VCaP (cell line): Measurements from ENCODE around the gene TMCC2.
"Not testable (repeated sequence)": the region's sequence is repeated elsewhere in the genome, so short reads cannot be mapped to it uniquely, and the experiment has no call there.

Experiments used
- H3K27ac ChIP-seq: fragments of 450-650 bp; 2 replicates; pipeline ENCODE4 v1.5.1; 2017
- CTCF ChIP-seq: fragments of 450-650 bp; conservative IDR thresholded peaks from 2 replicates; pipeline ENCODE4 v1.5.1; 2017; ENCODE audit warnings: mild to moderate bottlenecking, moderate library complexity

Gene TMCC2

GRCh38 chr1:205276689-205277065 is 48.9 kb downstream of the TMCC2 start:
- no peak overlapping the region for H3K27ac ChIP-seq
- TF ChIP-seq CTCF: no peak

GRCh38 chr1:205279986-205280385 is 52.2 kb downstream of the TMCC2 start:
- no peak overlapping the region for H3K27ac ChIP-seq
- TF ChIP-seq CTCF: no peak

- not testable (repeated sequence) for H3K27ac ChIP-seq
Observed at GRCh38 chr1:205280666-205281395, 53.1 kb downstream of the TMCC2 start.

GRCh38 chr1:205283270-205284147 is 55.8 kb downstream of the TMCC2 start:
- TF ChIP-seq CTCF: no peak
- H3K27ac ChIP-seq: no peak overlapping the region

- H3K27ac ChIP-seq: no peak overlapping the region
- TF ChIP-seq CTCF: no peak
Observed at GRCh38 chr1:205284420-205285144, 56.8 kb downstream of the TMCC2 start.

GRCh38 chr1:205285381-205286101 is 57.8 kb downstream of the TMCC2 start:
- no peak overlapping the region for H3K27ac ChIP-seq

More at GRCh38 chr1:205285381-205286101, 57.8 kb downstream of the TMCC2 start:
- no peak for TF ChIP-seq CTCF
